A549 (cell line): ENCODE measurements around the gene NCR2. TPM values are rescaled to one million over a fixed set of nuclear protein-coding genes. Genes with fewer than 3 reads are reported as not detected.
A peak's percentile ranks its signal among the peaks of the same experiment; 100 is the strongest.

ENCODE experiments used
- ATAC-seq, 2 experiments: fragments of 200-7000 bp in 1 of 2; fragments of >200 bp in 1 of 2; cut with Nextera tagmentation in 1 of 2; cut with Tn5 transposase in 1 of 2; 3 replicates each; pipeline versions ENCODE4 v1.8.0 to v1.9.1; 2018 to 2020; ENCODE audit warnings: mild to moderate bottlenecking in 1 of 2, moderate library complexity in 1 of 2
- CTCF ChIA-PET: fragments of 300-600 bp; sonication (Branson Sonifier 250); formaldehyde crosslinking; extraction: SDS; loops from one replicate; lab custom pipeline; 2021; ENCODE audit warnings: antibody characterized with exemption, inconsistent platforms; lab: Yijun Ruan, JAX
- POLR2A ChIA-PET: fragments of 350-600 bp; formaldehyde crosslinking; extraction: SDS; loops from one replicate; lab custom pipeline; 2021; ENCODE audit warnings: antibody characterized with exemption, inconsistent platforms; lab: Yijun Ruan, JAX
- DNase-seq, 2 experiments: peaks; one replicate each; pipeline versions ENCODE4 v3.0.0 to v3.0.0-alpha.2; 2011 to 2016; ENCODE audit warnings: low read depth in 1 of 2, low spot score in 1 of 2
- FAIRE-seq: peaks from 2 replicates; lab custom pipeline; 2011; peaks lifted over from hg19 to GRCh38; lab: Jason Lieb, UNC
- H3K27ac ChIP-seq, 2 experiments: fragments of >200 bp; sonication (Bioruptor Twin); formaldehyde crosslinking; 3 replicates each; pipeline ENCODE4 v1.5.1; 2016 to 2017
- H3K4me1 ChIP-seq: fragments of >200 bp; sonication (Bioruptor Twin); formaldehyde crosslinking; 3 replicates; pipeline ENCODE4 v1.6.1; 2016
- H3K4me2 ChIP-seq: fragments of >200 bp; sonication (Bioruptor Twin); formaldehyde crosslinking; 3 replicates; pipeline ENCODE4 v1.6.1; 2016
- H3K4me3 ChIP-seq: fragments of >200 bp; sonication (Bioruptor Twin); formaldehyde crosslinking; 3 replicates; pipeline ENCODE4 v1.5.1; 2016
- H3K9me3 ChIP-seq: fragments of >200 bp; sonication (Bioruptor Twin); formaldehyde crosslinking; 3 replicates; pipeline ENCODE4 v1.6.1; 2016
- EHF ChIP-seq: fragments of 250-450 bp; sonication (Bioruptor Pico); IDR thresholded peaks from 2 replicates; pipeline ENCODE4 v1.5.0; 2020; ENCODE audit warnings: mild to moderate bottlenecking
- EHMT2 ChIP-seq: fragments of 200-600 bp; sonication (generic); IDR thresholded peaks from 2 replicates; pipeline ENCODE4 v1.6.1; 2016; ENCODE audit warnings: antibody characterized with exemption, low read depth, mild to moderate bottlenecking, moderate library complexity
- EP300 ChIP-seq, 2 experiments: fragments of >200 bp; sonication (Bioruptor Twin); formaldehyde crosslinking; IDR thresholded peaks; 2 replicates in 1 of 2; 3 replicates in 1 of 2; pipeline ENCODE4 v1.6.1; 2016 to 2017
- ESRRA ChIP-seq: fragments of 150-350 bp; IDR thresholded peaks from 2 replicates; pipeline ENCODE4 v1.6.1; 2014; ENCODE audit warnings: mild to moderate bottlenecking, low read length, borderline replicate concordance
- GATA3 ChIP-seq: IDR thresholded peaks from 2 replicates; pipeline ENCODE4 v1.6.1; 2012; ENCODE audit warnings: borderline replicate concordance
- HDAC2 ChIP-seq: fragments of 200-600 bp; sonication (generic); IDR thresholded peaks from 2 replicates; pipeline ENCODE4 v1.6.1; 2016
- HES2 ChIP-seq: fragments of >200 bp; sonication (Bioruptor Twin); formaldehyde crosslinking; IDR thresholded peaks from 2 replicates; pipeline ENCODE4 v1.6.1; 2016
- HEYL ChIP-seq: fragments of 250-450 bp; sonication (Bioruptor Pico); IDR thresholded peaks from 2 replicates; pipeline ENCODE4 v1.8.0; 2021; ENCODE audit warnings: mild to moderate bottlenecking, moderate library complexity
- HOXB13 ChIP-seq: fragments of 250-450 bp; sonication (Bioruptor Pico); IDR thresholded peaks from 2 replicates; pipeline ENCODE4 v1.5.0; 2020; ENCODE audit warnings: low read depth, mild to moderate bottlenecking, moderate library complexity
- JUN ChIP-seq, 2 experiments: fragments of >200 bp; sonication (Bioruptor Twin); formaldehyde crosslinking; IDR thresholded peaks; 2 replicates in 1 of 2; 3 replicates in 1 of 2; pipeline ENCODE4 v1.6.1; 2016 to 2017
- KDM1A ChIP-seq: fragments of 200-600 bp; sonication (generic); IDR thresholded peaks from 2 replicates; pipeline ENCODE4 v1.6.1; 2016; ENCODE audit warnings: low read depth, mild to moderate bottlenecking
- MAFK ChIP-seq: fragments of 450-650 bp; IDR thresholded peaks from 2 replicates; pipeline ENCODE4 v1.6.1; 2014; ENCODE audit not compliant: partially characterized antibody
- MAZ ChIP-seq: fragments of 150-350 bp; IDR thresholded peaks from 2 replicates; pipeline ENCODE4 v1.6.1; 2014; ENCODE audit warnings: antibody characterized with exemption, low read depth, low read length, borderline replicate concordance
- NFE2L2 ChIP-seq: fragments of 150-350 bp; conservative IDR thresholded peaks from 2 replicates; pipeline ENCODE4 v1.6.1; 2014; ENCODE audit warnings: low read length
- NPAS2 ChIP-seq: fragments of 250-450 bp; sonication (Bioruptor Pico); IDR thresholded peaks from 2 replicates; pipeline ENCODE4 v1.8.0; 2022; ENCODE audit warnings: mild to moderate bottlenecking, moderate library complexity, borderline replicate concordance
- NR3C1 ChIP-seq: fragments of >200 bp; sonication (Bioruptor Twin); formaldehyde crosslinking; IDR thresholded peaks from 3 replicates; pipeline ENCODE4 v1.6.1; 2017
- PBX3 ChIP-seq: IDR thresholded peaks from 2 replicates; pipeline ENCODE4 v1.6.1; 2012
- RCOR1 ChIP-seq: fragments of 150-350 bp; IDR thresholded peaks from 2 replicates; pipeline ENCODE4 v1.6.1; 2014; ENCODE audit warnings: antibody characterized with exemption, low read length, low read depth
- REST ChIP-seq: fragments of 200-600 bp; sonication (generic); IDR thresholded peaks from 2 replicates; pipeline ENCODE4 v1.6.1; 2016; ENCODE audit warnings: antibody characterized with exemption, mild to moderate bottlenecking, moderate library complexity
- RNF2 ChIP-seq: fragments of 200-600 bp; sonication (generic); IDR thresholded peaks from 2 replicates; pipeline ENCODE4 v1.6.1; 2016; ENCODE audit warnings: low read depth, mild to moderate bottlenecking, antibody characterized with exemption, moderate library complexity, borderline replicate concordance
- SMC3 ChIP-seq: fragments of >200 bp; sonication (Bioruptor Twin); formaldehyde crosslinking; IDR thresholded peaks from 3 replicates; pipeline ENCODE4 v1.6.1; 2018; ENCODE audit warnings: inconsistent platforms
- TFCP2L1 ChIP-seq: fragments of 250-450 bp; sonication (Bioruptor Pico); IDR thresholded peaks from 2 replicates; pipeline ENCODE4 v1.5.0; 2021; ENCODE audit warnings: mild to moderate bottlenecking
- ZFP36 ChIP-seq: fragments of 450-650 bp; IDR thresholded peaks from 2 replicates; pipeline ENCODE4 v1.6.1; 2014; ENCODE audit warnings: borderline replicate concordance; ENCODE audit not compliant: partially characterized antibody
- ZNF302 ChIP-seq: fragments of 250-450 bp; sonication (Bioruptor Pico); IDR thresholded peaks from 2 replicates; pipeline ENCODE4 v1.9.0; 2021; ENCODE audit warnings: inconsistent platforms, mild to moderate bottlenecking, moderate library complexity
- WGBS: methylation state at CpG from one replicate; pipeline ENCODE4 v1.1.6; 2017; ENCODE audit errors: missing lambda C conversion rate; 5-methylcytosine and 5-hydroxymethylcytosine counted together
- polyA plus RNA-seq, 4 experiments: library from polyadenylated mRNA; depleted of rRNA in 3 of 4; stranded (reverse); fragments of >200 nt; fragmentation: RNase III in 1 of 4; extraction: RNeasy Plus Mini Kit Qiagen cat#74134 plus additional on column Dnase treatment in 1 of 4; gene quantifications; 2 replicates in 3 of 4; 3 replicates in 1 of 4; pipeline ENCODE4 v1.2.3, GENCODE V29; 2011 to 2017
- TF ChIP-seq, protein P1 (sequence below): fragments of >200 bp; sonication (Bioruptor Twin); formaldehyde crosslinking; IDR thresholded peaks from 3 replicates; pipeline ENCODE4 v1.5.1; 2016
- TF ChIP-seq, protein P2 (sequence below): IDR thresholded peaks from 2 replicates; pipeline ENCODE4 v1.6.1; 2012; ENCODE audit warnings: low read depth, borderline replicate concordance

Gene NCR2
- polyA plus RNA-seq, 2 of the 4 experiments (the other 2 are of a cell fraction) = not detected

GRCh38 chr6:41302638-41303037, 32.8 kb upstream of the NCR2 start:
- Histone ChIP-seq H3K9me3 (no peaks in the 10 kb centered on the region; the same call in 2 of the 3 replicates), H3K4me3 (no peak overlapping the region), H3K4me1 (peaks cover 3% of the 10 kb centered on the region; the same call in 1 of the 3 replicates), H3K4me2 (no peak overlapping the region), H3K27ac (no peak overlapping the region)
- DNase-seq (no peak), FAIRE-seq (no peak), ATAC-seq (no peak)
- ChIA-PET POLR2A (no interaction called here), CTCF (no interaction called here)
- 40% methylated on average over 5 of the region's 5 CpGs for WGBS
- TF ChIP-seq NFE2L2 (no peak), ZFP36 (no peak), ZNF302 (CRISPR knock-in tag) (no peak), EP300 (IDR thresholded peaks at IDR 0.05) (no peak), HDAC2 (no peak), HES2 (no peak), REST (no peak), GATA3 (no peak), PBX3 (no peak), RNF2 (no peak), RCOR1 (no peak), MAFK (no peak), ESRRA (no peak), JUN (IDR thresholded peaks at IDR 0.05) (no peak)
- TF ChIP-seq, protein P1, sequence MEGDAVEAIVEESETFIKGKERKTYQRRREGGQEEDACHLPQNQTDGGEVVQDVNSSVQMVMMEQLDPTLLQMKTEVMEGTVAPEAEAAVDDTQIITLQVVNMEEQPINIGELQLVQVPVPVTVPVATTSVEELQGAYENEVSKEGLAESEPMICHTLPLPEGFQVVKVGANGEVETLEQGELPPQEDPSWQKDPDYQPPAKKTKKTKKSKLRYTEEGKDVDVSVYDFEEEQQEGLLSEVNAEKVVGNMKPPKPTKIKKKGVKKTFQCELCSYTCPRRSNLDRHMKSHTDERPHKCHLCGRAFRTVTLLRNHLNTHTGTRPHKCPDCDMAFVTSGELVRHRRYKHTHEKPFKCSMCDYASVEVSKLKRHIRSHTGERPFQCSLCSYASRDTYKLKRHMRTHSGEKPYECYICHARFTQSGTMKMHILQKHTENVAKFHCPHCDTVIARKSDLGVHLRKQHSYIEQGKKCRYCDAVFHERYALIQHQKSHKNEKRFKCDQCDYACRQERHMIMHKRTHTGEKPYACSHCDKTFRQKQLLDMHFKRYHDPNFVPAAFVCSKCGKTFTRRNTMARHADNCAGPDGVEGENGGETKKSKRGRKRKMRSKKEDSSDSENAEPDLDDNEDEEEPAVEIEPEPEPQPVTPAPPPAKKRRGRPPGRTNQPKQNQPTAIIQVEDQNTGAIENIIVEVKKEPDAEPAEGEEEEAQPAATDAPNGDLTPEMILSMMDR = no peak

DNA sequence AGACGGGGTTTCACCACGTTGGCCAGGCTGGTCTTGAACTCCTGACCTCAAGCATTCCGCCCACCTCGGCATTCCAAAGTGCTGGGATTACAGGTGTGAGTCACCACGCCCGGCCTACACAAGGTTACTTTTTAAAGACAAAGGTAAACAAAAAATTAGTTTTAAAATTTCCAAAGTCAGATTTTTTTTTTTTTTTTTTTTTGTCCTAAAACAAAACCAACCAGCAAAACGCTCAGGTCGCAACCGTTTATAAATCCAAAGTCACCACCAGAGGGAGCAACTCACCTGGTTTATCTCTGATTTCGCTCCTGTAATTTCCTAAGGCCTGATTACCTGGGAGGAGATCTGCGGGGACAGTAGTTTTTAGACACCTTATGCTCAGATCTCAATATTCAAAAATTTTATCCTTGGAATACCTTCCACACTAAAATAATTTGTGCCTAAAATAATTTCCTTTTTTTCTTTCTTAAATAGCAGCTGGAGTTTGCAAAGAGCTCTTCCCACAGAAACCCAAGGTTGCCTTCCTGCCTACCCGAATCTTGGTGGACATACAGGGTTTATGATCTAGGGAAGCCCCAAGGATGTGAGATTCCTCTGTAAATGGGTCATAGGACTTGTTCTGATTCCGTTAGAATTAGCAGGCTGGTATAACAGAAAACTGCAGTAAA, 29.1 kb upstream of the NCR2 start:
- peak overlapping the region; percentile 45 for H3K4me2 ChIP-seq
- POLR2A ChIA-PET = no interaction called here
- DNase-seq (peak; percentile 28 to 52), FAIRE-seq (no peak), ATAC-seq (peak in 1 of 2 experiments; percentile 61; a peak in 1 of 6 replicates)
- H3K27ac ChIP-seq = no peak overlapping the region
- H3K9me3 ChIP-seq = no peaks in the 10 kb centered on the region; the same call in 2 of the 3 replicates
- 5% methylated on average over 13 of the region's 13 CpGs for WGBS
- H3K4me1 ChIP-seq = peaks cover 3% of the 10 kb centered on the region; the same call in 1 of the 3 replicates
- CTCF ChIA-PET = interaction anchor here (0.6 to 8.3 kb wide), 7 partner anchors 13 to 182 kb away, joined by 3 to 92 read pairs (median 4); no protein-coding TSS in a partner anchor
- no peak overlapping the region; the same call in 2 of the 3 replicates for H3K4me3 ChIP-seq
- no peak for TF ChIP-seq NPAS2 (CRISPR knock-in tag)
- TF ChIP-seq EHMT2 = no peak
- no peak for TF ChIP-seq TFCP2L1 (CRISPR knock-in tag)
- TF ChIP-seq KDM1A = no peak
- TF ChIP-seq HES2 = no peak
- no peak for TF ChIP-seq EHF (CRISPR knock-in tag)
- no peak for TF ChIP-seq HOXB13 (CRISPR knock-in tag)
- TF ChIP-seq HEYL (CRISPR knock-in tag) = no peak
- peak; percentile 50 for TF ChIP-seq SMC3
- TF ChIP-seq, protein P1 = peak; percentile 54
- TF ChIP-seq MAZ = no peak
- TF ChIP-seq NR3C1 = no peak
- TF ChIP-seq, protein P2, sequence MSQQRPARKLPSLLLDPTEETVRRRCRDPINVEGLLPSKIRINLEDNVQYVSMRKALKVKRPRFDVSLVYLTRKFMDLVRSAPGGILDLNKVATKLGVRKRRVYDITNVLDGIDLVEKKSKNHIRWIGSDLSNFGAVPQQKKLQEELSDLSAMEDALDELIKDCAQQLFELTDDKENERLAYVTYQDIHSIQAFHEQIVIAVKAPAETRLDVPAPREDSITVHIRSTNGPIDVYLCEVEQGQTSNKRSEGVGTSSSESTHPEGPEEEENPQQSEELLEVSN = no peak
